Ascending aorta (tissue), 2 donors: ENCODE measurements around the gene KIF17. TPM values are rescaled to one million over a fixed set of nuclear protein-coding genes. Genes with fewer than 3 reads are reported as not detected.

ENCODE experiments used
- DNase-seq, 2 donors: peaks; one replicate each; pipeline ENCODE4 v3.0.0-alpha.2; 2019; ENCODE audit warnings: low spot score in 2 of 2
- H3K27ac ChIP-seq, 2 donors: fragments of 200-600 bp; sonication (generic); one replicate each; pipeline ENCODE4 v1.5.1; 2016 to 2017; ENCODE audit warnings: mild to moderate bottlenecking in 1 of 2
- H3K27me3 ChIP-seq: fragments of 200-600 bp; sonication (generic); one replicate; pipeline ENCODE4 v1.5.1; 2017
- H3K36me3 ChIP-seq, 2 donors: fragments of 200-600 bp; sonication (generic); one replicate each; pipeline ENCODE4 v1.5.1; 2016
- H3K4me1 ChIP-seq, 2 donors: fragments of 200-600 bp; sonication (generic); one replicate each; pipeline ENCODE4 v1.5.1; 2016 to 2017; ENCODE audit warnings: mild to moderate bottlenecking in 1 of 2
- H3K4me3 ChIP-seq, 2 donors: fragments of 200-600 bp; sonication (generic); one replicate each; pipeline ENCODE4 v1.5.1; 2016 to 2017; ENCODE audit warnings: mild to moderate bottlenecking in 1 of 2
- H3K9me3 ChIP-seq, 2 donors: fragments of 200-600 bp; sonication (generic); one replicate each; pipeline ENCODE4 v1.5.1; 2016
- CTCF ChIP-seq, 3 experiments: fragments of 200-600 bp in 2 of 3; fragments of 450-650 bp in 1 of 3; sonication (generic) in 2 of 3; IDR thresholded peaks; one replicate each; pipeline ENCODE4 v1.5.1; 2016 to 2019; ENCODE audit warnings: antibody characterized with exemption in 3 of 3, mild to moderate bottlenecking in 1 of 3, moderate library complexity in 1 of 3
- intact Hi-C: fragments of 100-400 bp; cut with DNase I; formaldehyde crosslinking; loops from one replicate; pipeline ENCODE4 v1.15.1; 2023
- total RNA-seq: library from RNA; depleted of rRNA; stranded (reverse); fragments of >200 nt; gene quantifications from one replicate; pipeline ENCODE4 v1.1.0, GENCODE V29; 2016

Gene KIF17
- total RNA-seq, 1 donor from 2014 or later: 18.5 TPM

GRCh38 chr1:20708057-20708456, 9.8 kb downstream of the KIF17 start:
- Histone ChIP-seq H3K27me3 (no peaks in the 10 kb centered on the region), H3K9me3 (no peaks in the 10 kb centered on the region), H3K4me1 (no peaks in the 10 kb centered on the region), H3K4me3 (no peak overlapping the region), H3K27ac (no peak overlapping the region), H3K36me3 (no peaks in the 10 kb centered on the region)
- intact Hi-C loops: no loop called here
- no peak for TF ChIP-seq CTCF (IDR thresholded peaks at IDR 0.05)
- no peak for DNase-seq

DNA sequence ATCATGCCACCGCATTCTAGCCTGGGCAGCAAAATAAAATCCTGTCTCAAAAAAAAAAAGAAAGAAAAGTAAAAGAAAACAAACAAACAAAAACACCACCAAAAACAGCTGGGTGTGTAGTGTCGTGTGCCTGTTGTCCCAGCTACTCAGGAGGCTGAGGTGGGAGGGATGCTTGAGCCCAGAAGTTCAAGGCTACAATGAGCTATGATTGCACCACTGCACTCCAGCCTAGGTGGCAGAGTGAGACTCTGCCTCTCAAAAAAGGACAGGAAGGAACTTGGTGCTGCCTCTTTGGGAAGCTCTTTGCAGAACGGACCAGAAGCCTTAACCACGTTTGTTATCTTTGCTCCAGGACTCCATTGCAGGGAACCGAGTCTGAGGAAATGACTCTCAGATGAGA, 11.0 kb downstream of the KIF17 start:
- no peaks in the 10 kb centered on the region for H3K4me1 ChIP-seq
- intact Hi-C loops: no loop called here
- TF ChIP-seq CTCF (IDR thresholded peaks at IDR 0.05): no peak

GRCh38 chr1:20705203-20705755, 12.5 kb downstream of the KIF17 start:
- no peaks in the 10 kb centered on the region for H3K9me3 ChIP-seq
- no peaks in the 10 kb centered on the region for H3K4me1 ChIP-seq
- H3K27me3 ChIP-seq: no peaks in the 10 kb centered on the region
- no peak for DNase-seq
- H3K36me3 ChIP-seq: no peaks in the 10 kb centered on the region
- no peak for TF ChIP-seq CTCF (IDR thresholded peaks at IDR 0.05)
- no peak overlapping the region for H3K27ac ChIP-seq
- no peak overlapping the region for H3K4me3 ChIP-seq
- intact Hi-C loops: no loop called here

More for the DNA sequence above, 11.0 kb downstream of the KIF17 start:
- no peaks in the 10 kb centered on the region for H3K36me3 ChIP-seq
- H3K9me3 ChIP-seq: no peaks in the 10 kb centered on the region
- no peak overlapping the region for H3K27ac ChIP-seq
- DNase-seq: no peak
- no peaks in the 10 kb centered on the region for H3K27me3 ChIP-seq
- H3K4me3 ChIP-seq: no peak overlapping the region

DNA sequence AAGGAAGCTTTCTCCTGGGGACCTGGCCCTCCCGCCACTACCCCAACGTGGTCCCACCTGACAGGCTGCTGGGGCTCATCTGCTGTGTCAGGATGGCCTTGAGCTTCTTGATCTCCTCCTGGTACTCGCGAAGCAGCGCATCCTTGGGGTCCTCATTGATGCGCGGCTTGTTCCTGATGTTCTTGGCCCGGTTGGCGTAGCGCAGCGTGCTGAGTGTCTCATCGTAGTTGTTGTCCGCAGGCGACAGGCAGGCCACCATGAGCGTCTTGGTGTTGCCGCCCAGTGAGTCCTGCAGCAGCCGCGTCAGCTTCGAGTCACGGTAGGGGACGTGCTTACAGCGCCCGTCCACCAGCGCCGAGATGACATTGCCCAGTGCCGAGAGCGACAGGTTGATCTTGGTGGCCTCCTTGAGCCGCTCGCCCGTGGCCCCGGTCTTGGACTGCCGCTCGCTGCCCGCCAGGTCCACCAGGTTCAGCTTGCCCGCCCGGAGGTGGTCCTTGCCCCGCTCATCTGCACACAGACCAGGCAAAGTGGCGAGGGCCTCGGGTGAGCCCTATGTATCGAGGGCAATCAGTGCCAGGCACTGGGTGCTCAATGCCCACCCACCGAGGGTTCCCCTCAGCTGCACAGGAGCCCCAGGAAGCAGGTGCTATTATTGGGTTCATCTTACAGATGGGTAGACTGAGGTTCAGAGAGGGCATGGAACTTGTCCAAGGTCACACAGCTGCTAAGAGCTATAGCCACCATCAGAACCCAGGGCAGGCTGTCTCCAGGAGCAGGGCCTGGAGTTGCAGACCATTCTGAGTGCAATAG, 13.2 kb downstream of the KIF17 start:
- Histone ChIP-seq H3K4me3 (no peak overlapping the region), H3K27me3 (no peaks in the 10 kb centered on the region), H3K4me1 (no peaks in the 10 kb centered on the region), H3K36me3 (no peaks in the 10 kb centered on the region), H3K9me3 (no peaks in the 10 kb centered on the region), H3K27ac (no peak overlapping the region)
- DNase-seq: no peak
- intact Hi-C loops: no loop called here
- no peak for TF ChIP-seq CTCF (IDR thresholded peaks at IDR 0.05)

- Histone ChIP-seq H3K4me1 (no peaks in the 10 kb centered on the region), H3K9me3 (no peaks in the 10 kb centered on the region), H3K27me3 (no peaks in the 10 kb centered on the region), H3K27ac (no peak overlapping the region), H3K4me3 (no peak overlapping the region), H3K36me3 (no peaks in the 10 kb centered on the region)
- DNase-seq: no peak
- intact Hi-C loops: no loop called here
- no peak for TF ChIP-seq CTCF (IDR thresholded peaks at IDR 0.05)
Observed at GRCh38 chr1:20703124-20703756, 14.6 kb downstream of the KIF17 start.
